Putamen (tissue), 1 donor: Measurements from ENCODE around the gene DDX39B.
"Not testable (repeated sequence)": the region's sequence is repeated elsewhere in the genome, so short reads cannot be mapped to it uniquely, and the experiment has no call there.

Source experiments
- DNase-seq: peaks from one replicate; pipeline ENCODE4 v3.0.0-alpha.2; 2016; ENCODE audit warnings: low spot score

The DDX39B gene

DNA sequence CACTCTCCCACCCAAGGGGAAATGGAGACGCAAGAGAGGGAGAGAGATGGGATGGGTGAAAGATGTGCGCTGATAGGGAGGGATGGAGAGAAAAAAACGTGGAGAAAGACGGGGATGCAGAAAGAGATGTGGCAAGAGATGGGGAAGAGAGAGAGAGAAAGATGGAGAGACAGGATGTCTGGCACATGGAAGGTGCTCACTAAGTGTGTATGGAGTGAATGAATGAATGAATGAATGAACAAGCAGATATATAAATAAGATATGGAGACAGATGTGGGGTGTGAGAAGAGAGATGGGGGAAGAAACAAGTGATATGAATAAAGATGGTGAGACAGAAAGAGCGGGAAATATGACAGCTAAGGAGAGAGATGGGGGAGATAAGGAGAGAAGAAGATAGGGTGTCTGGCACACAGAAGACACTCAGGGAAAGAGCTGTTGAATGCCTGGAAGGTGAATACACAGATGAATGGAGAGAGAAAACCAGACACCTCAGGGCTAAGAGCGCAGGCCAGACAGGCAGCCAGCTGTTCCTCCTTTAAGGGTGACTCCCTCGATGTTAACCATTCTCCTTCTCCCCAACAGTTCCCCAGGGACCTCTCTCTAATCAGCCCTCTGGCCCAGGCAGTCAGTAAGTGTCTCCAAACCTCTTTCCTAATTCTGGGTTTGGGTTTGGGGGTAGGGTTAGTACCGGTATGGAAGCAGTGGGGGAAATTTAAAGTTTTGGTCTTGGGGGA, 34.3 kb upstream of the DDX39B start:
- no peak for DNase-seq

DNA sequence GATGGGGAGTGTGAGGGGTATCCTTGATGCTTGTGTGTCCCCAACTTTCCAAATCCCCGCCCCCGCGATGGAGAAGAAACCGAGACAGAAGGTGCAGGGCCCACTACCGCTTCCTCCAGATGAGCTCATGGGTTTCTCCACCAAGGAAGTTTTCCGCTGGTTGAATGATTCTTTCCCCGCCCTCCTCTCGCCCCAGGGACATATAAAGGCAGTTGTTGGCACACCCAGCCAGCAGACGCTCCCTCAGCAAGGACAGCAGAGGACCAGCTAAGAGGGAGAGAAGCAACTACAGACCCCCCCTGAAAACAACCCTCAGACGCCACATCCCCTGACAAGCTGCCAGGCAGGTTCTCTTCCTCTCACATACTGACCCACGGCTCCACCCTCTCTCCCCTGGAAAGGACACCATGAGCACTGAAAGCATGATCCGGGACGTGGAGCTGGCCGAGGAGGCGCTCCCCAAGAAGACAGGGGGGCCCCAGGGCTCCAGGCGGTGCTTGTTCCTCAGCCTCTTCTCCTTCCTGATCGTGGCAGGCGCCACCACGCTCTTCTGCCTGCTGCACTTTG, 33.6 kb upstream of the DDX39B start, which contains the start of gene TNF:
TNF (plus strand) TSS at position 231 of the 567 bp plus-strand sequence; CDS start at position 408, 177 bp downstream.
- no peak for DNase-seq

DNA sequence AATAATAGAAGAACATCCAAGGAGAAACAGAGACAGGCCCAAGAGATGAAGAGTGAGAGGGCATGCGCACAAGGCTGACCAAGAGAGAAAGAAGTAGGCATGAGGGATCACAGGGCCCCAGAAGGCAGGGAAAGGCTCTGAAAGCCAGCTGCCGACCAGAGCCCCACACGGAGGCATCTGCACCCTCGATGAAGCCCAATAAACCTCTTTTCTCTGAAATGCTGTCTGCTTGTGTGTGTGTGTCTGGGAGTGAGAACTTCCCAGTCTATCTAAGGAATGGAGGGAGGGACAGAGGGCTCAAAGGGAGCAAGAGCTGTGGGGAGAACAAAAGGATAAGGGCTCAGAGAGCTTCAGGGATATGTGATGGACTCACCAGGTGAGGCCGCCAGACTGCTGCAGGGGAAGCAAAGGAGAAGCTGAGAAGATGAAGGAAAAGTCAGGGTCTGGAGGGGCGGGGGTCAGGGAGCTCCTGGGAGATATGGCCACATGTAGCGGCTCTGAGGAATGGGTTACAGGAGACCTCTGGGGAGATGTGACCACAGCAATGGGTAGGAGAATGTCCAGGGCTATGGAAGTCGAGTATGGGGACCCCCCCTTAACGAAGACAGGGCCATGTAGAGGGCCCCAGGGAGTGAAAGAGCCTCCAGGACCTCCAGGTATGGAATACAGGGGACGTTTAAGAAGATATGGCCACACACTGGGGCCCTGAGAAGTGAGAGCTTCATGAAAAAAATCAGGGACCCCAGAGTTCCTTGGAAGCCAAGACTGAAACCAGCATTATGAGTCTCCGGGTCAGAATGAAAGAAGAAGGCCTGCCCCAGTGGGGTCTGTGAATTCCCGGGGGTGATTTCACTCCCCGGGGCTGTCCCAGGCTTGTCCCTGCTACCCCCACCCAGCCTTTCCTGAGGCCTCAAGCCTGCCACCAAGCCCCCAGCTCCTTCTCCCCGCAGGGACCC, 32.6 kb upstream of the DDX39B start:
- no peak for DNase-seq

DNA sequence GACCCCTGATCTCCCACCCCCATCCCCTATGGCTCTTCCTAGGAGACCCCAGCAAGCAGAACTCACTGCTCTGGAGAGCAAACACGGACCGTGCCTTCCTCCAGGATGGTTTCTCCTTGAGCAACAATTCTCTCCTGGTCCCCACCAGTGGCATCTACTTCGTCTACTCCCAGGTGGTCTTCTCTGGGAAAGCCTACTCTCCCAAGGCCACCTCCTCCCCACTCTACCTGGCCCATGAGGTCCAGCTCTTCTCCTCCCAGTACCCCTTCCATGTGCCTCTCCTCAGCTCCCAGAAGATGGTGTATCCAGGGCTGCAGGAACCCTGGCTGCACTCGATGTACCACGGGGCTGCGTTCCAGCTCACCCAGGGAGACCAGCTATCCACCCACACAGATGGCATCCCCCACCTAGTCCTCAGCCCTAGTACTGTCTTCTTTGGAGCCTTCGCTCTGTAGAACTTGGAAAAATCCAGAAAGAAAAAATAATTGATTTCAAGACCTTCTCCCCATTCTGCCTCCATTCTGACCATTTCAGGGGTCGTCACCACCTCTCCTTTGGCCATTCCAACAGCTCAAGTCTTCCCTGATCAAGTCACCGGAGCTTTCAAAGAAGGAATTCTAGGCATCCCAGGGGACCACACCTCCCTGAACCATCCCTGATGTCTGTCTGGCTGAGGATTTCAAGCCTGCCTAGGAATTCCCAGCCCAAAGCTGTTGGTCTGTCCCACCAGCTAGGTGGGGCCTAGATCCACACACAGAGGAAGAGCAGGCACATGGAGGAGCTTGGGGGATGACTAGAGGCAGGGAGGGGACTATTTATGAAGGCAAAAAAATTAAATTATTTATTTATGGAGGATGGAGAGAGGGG, 31.7 kb upstream of the DDX39B start:
- DNase-seq: no peak

DNA sequence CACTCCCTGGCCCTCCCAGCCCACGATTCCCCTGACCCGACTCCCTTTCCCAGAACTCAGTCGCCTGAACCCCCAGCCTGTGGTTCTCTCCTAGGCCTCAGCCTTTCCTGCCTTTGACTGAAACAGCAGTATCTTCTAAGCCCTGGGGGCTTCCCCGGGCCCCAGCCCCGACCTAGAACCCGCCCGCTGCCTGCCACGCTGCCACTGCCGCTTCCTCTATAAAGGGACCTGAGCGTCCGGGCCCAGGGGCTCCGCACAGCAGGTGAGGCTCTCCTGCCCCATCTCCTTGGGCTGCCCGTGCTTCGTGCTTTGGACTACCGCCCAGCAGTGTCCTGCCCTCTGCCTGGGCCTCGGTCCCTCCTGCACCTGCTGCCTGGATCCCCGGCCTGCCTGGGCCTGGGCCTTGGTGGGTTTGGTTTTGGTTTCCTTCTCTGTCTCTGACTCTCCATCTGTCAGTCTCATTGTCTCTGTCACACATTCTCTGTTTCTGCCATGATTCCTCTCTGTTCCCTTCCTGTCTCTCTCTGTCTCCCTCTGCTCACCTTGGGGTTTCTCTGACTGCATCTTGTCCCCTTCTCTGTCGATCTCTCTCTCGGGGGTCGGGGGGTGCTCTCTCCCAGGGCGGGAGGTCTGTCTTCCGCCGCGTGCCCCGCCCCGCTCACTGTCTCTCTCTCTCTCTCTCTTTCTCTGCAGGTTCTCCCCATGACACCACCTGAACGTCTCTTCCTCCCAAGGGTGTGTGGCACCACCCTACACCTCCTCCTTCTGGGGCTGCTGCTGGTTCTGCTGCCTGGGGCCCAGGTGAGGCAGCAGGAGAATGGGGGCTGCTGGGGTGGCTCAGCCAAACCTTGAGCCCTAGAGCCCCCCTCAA, 30.5 kb upstream of the DDX39B start, which contains the start of gene LTA:
LTA (plus strand) TSS at position 249 of the 871 bp plus-strand sequence; CDS start at position 703, 454 bp downstream.
- DNase-seq: no peak

DNA sequence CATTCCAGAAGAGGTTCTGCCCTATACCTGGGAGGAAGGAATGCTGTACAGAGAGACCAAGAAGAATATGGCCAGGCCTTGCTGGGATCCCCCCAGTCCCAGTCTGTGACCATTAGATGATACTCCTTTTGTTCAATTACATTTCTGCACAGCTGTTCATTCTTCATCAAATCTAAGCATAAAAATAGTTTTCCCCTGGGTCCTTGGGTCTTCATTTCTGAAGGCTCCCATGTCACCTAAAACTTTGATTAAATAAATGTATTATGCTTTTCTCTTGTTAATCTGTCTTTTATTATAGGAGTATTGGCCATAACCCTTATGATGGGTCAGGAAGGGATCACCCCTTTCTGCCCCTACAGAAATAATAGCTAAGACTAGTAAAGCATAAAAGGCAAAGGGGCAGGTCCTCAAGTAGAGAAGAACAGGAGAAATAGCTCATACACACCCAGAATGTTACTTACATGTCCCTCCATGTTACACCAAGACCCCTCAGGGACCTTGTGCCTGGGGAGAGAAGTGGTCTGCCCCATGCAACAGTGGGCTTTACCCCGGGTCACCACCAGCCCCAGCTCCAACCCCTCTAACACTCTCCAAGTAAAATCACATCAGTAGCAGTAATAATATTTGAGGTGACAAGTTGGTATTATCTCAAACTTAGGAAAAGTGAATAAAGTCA, 28.2 kb upstream of the DDX39B start:
- DNase-seq: no peak

DNA sequence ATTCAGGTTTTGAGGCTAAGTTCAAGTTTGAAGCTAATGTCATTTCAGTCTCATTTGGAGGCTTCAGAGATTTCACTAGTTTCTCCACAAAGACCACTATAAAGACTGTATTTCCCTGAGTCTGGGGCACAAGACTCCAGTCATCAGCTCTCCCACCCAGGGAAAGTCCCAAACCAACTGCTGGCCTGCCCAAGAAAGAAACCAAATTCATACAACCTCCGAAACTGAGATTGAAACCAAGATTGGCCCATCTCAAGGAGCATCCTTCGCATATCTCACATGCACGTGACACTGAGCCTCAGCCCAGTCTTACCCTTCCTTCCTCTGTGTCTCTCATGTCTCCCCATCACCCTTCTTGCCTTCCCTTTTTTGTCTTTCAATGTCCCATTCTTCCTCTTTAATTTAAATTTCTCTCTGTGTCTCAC, 26.7 kb upstream of the DDX39B start:
- DNase-seq: no peak

DNA sequence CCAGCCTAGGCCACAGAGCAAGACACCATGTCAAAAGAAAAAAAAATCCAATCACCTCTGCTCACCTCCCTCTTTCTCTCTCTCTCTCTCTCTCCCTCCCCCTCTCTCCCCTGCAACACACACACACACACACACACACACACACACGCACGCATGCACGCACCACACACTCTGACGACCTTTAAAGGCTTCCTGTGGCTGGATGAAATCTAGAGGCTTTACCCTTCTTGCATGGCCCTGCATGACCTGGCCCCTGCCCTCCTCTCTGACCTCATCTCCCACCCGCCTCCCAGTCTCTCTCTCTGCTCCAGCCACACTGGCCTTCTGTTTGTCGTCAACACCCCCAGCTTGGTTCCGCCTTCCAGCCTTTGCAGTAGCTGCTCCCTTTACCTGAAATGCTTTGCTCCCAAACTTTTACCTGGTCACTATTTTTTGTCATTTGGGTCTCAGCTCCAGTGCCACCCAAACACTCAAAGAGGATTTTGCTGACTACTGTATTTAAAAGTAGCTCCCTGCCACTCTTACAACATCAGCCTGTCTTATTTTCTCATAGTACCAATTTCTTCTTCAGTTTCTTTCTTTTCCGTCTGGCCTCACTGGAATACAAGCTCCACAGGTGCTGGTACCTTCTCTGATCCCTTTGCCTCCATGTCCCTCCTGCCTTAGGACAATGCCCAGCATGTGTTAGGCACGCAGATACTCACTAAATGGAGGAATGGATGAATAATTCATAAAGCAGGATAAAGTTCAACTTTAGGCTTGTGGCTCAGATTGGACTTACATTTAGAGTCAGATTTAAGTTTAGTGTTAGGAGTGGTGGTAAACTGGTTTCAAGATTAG, 25.9 kb upstream of the DDX39B start:
- DNase-seq: no peak

DNA sequence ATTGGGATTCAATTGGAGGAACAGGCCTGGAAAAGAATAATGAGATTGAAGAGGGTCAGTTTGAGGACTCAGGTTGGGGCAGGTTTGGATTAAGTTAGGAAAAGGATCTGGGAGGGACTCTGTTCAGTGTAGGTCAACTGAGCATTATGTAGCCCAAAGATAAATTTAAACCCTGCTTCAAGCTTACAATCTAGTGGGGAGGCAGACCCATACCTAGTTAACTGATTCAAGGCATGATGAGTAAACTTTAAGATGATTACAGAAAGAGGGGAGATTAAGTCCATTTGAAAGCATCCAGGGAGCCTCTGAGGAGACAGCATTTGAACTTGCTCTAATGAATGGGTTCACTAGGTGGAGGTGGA, 18.9 kb upstream of the DDX39B start:
- no peak for DNase-seq

DNA sequence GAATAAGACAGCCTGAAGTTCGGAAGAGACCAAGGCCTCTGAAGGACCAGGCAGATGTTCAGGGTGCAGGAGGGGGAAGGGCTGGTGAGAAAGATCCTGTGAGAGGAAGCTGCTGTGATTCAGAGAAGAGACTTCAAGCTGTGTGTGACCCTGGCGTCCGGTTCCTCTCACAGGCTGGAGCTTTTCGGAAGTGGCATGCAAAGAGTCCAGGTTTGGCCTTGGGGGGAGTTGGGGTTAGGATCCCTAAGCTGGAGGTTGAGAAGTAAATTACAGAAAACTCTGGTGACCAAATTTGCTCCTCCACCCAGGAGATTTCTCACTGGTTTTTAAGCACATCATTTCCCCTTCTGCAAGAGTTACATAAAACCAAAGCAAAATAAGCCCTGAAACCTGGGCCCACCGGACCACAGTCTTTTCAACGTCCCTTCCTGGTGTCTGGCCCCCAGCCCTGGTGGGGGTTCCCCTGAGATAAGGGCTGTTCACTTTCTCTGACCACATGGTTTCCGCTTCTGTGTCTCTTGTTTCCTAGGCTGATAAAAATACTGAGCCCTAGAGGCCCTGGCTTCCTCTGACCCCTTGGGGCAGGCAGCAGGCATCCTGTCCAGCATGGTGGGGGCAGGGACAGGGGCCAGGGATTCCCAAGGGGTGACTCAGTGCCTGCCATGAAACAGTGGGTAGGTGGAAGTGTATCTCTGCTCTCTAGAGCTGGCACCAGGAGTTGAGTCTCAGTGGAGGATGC, 18.3 kb upstream of the DDX39B start:
- DNase-seq: peak; percentile 61

DNA sequence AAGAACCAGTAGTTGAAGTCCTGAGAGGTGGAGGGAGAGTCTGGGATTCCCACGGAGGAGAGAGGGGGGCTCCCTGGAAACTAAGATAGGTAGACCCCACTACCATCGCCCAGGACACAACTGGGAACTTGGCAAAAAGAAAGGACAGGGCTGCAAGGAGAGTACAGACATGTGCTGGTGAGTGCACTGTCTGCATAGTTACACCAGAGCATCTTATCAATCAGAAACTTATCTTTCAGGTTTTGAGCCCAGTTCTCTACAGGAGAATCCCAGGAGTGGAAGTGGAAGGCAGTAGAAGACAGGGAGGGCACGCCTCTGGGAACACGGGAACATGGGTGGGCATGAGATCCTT, 17.8 kb upstream of the DDX39B start:
- no peak for DNase-seq

DNA sequence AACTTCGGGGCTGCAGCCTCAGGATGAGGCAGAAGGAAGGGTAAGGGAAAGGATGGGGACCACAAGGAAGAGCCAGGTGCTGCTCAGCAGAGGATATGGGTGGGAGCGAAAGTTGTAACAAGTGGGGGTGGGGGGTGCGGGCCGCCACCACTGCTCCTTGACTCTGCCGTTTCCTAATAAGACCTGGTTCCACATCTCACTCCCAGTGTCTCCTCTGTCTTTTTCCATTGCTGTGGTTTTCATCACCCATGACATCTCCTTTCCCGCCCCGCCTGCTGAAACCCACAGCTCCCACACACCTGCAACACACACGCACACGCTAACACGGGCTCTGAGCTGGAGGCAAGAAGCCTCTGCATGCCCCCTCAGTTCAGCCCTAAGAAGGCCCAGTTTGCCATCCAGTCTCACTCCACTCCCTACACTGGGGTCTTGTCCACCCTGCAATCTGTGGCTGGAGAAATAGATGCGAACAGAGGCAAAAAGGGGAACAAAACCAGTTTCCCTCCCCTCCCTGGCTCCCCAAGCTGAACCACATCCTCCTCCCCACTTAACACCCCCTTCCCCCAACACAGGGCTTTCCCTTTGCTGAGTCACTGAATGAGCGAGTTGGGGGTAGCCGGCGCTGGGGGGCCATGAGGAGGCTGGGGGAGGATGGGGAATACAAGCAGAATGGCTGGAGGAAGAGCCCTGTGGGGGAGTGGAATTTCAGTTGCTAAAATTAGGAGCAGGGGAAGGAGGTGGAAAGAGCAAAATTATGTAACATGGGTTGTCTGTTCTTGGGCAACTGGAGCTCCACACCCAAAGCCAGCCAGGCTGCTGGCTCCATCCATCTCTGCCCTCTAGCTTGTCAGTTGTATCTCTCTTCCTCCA, 17.1 kb upstream of the DDX39B start:
- DNase-seq: peak; percentile 82

DNA sequence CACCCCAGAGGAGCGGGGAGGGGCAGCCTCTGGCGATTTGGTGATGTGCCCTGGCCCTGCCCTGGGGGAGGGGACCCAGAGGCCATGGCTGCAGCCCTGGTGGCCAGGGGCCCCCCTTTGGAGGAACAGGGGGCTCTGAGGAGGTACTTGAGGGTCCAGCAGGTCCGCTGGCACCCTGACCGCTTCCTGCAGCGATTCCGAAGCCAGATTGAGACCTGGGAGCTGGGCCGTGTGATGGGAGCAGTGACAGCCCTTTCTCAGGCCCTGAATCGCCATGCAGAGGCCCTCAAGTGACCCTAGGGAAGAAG, 16.5 kb upstream of the DDX39B start:
- DNase-seq: no peak

DNA sequence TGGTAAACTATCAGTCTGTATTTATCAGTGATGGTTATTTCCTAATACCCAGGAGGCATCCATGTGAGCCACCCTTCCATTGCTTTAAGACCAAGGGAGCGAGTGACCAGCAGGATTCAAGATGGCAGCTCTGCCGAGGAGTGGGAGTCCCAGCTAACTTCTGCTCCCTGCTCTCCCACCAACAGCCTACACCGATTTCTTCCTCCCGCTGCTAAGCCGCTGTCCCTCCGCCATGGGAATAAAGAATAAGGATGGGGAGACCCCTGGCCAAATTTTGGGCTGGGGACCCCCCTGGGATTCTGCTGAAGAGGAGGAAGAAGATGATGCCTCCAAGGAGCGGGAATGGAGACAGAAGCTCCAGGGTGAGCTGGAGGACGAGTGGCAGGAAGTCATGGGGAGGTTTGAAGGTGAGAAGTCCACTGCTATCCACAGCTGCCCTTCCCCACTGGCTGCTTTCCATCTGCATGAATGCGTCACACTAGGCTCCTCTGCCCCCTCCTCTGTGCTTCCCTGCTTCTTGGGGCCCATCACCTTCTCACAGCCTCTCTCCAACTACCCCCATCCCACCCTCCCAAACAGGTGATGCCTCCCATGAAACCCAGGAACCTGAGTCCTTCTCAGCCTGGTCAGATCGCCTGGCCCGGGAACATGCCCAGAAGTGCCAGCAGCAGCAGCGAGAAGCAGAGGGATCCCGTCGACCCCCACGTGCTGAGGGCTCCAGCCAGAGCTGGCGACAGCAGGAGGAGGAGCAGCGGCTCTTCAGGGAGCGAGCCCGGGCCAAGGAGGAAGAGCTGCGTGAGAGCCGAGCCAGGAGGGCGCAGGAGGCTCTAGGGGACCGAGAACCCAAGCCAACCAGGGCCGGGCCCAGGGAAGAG, 15.9 kb upstream of the DDX39B start:
- DNase-seq: no peak

DNA sequence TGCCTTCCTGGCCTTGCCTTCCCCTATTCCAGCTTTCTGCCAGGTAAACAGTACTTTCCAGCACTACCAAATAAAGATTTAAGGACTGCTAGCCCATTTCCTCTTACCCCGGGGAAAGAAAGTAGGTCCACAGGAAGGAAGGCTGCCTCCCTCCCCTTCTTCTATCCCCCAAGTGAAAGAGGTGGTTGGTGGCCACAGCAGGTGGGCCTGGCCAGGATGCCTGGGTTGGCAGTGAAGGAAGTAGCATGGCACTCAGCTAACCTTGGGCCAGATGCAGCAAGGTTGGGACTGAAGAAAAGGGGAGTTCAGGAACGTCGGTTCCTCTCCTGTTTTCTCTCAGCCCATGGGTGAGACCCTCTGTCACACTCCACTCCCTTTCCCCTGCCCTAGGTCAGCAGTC, 14.5 kb upstream of the DDX39B start:
- no peak for DNase-seq

DNA sequence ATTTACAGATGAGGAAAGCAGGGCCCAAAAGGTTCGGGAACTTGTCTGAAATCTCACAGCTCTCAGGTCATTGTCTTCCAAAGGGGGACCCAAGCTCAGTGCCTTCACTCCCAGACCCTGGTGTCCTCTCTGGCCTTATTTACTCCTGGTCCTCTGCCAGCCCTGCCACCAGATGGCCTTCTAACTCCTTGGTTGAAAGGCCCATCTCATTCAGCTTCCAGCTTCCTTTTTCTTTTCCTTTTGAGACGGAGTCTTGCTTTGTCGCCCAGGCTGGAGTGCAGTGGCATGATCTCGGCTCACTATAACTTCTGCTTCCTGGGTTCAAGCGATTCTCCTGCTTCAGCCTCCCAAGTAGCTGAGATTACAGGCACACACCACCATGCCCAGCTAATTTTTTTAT, 9.6 kb upstream of the DDX39B start:
- not testable (repeated sequence) for DNase-seq

DNA sequence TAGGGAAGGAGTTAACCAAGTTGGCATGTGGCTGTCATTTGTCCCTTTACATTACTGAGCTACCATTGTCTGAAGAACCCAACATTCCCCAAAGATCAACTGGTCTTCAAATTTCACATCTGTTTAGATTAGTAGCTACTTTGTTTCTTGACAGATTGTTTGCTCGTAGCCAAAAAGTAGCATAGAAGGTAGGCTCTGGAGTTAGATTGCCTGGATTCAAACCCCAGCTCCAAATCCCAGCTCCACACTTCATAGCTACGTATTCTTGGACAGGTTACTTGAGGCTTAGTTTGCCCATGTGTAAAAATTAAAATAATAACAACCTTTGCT, 6.7 kb upstream of the DDX39B start:
- DNase-seq: no peak
